Smooth muscle cell (in vitro differentiated cells): ENCODE results near the gene PDE8B. TPM values are rescaled to one million over a fixed set of nuclear protein-coding genes. Genes with fewer than 3 reads are reported as not detected.

Source experiments
- DNase-seq: peaks from one replicate; lab custom pipeline; 2025; ENCODE audit not compliant: unreplicated experiment; lab: John Stamatoyannopoulos, UW
- H2AFZ ChIP-seq: fragments of 200-600 bp; sonication (generic); 2 replicates; pipeline ENCODE4 v1.6.0; 2016; ENCODE audit warnings: antibody characterized with exemption, low read depth, mild to moderate bottlenecking
- H3F3A ChIP-seq: fragments of 200-600 bp; sonication (generic); 2 replicates; pipeline ENCODE4 v1.6.0; 2017; ENCODE audit warnings: antibody characterized with exemption, low read depth
- H3K27ac ChIP-seq: fragments of 200-600 bp; sonication (generic); 2 replicates; pipeline ENCODE4 v1.5.1; 2016; ENCODE audit warnings: low read depth, mild to moderate bottlenecking
- H3K27me3 ChIP-seq: fragments of 200-600 bp; sonication (generic); 2 replicates; pipeline ENCODE4 v1.6.1; 2016; ENCODE audit warnings: low read depth, mild to moderate bottlenecking
- H3K36me3 ChIP-seq: fragments of 200-600 bp; sonication (generic); 2 replicates; pipeline ENCODE4 v1.5.1; 2016; ENCODE audit warnings: low read depth
- H3K4me1 ChIP-seq: fragments of 200-600 bp; sonication (generic); 2 replicates; pipeline ENCODE4 v1.5.1; 2016; ENCODE audit warnings: low read depth
- H3K4me2 ChIP-seq: fragments of 200-600 bp; sonication (generic); 2 replicates; pipeline ENCODE4 v1.6.0; 2016; ENCODE audit warnings: mild to moderate bottlenecking
- H3K4me3 ChIP-seq: fragments of 200-600 bp; sonication (generic); 2 replicates; pipeline ENCODE4 v1.5.1; 2016; ENCODE audit warnings: mild to moderate bottlenecking
- H3K79me2 ChIP-seq: fragments of 200-600 bp; sonication (generic); 2 replicates; pipeline ENCODE4 v1.6.0; 2016; ENCODE audit warnings: low read depth, mild to moderate bottlenecking
- H3K9ac ChIP-seq: fragments of 200-600 bp; sonication (generic); 2 replicates; pipeline ENCODE4 v1.6.0; 2016; ENCODE audit warnings: low read depth
- H3K9me3 ChIP-seq: fragments of 200-600 bp; sonication (generic); replicated peaks from 2 replicates; pipeline ENCODE4 v1.5.1; 2016; ENCODE audit warnings: low read depth
- H4K20me1 ChIP-seq: fragments of 200-600 bp; sonication (generic); 2 replicates; pipeline ENCODE4 v1.6.0; 2016; ENCODE audit warnings: low read depth
- CTCF ChIP-seq: fragments of 200-600 bp; sonication (generic); IDR thresholded peaks from 2 replicates; pipeline ENCODE4 v1.5.1; 2017; ENCODE audit warnings: borderline replicate concordance, mild to moderate bottlenecking, antibody characterized with exemption; ENCODE audit not compliant: insufficient read depth, poor library complexity, severe bottlenecking
- WGBS: methylation state at CpG from one replicate; pipeline ENCODE4 v1.1.7; 2016; ENCODE audit warnings: low lambda C conversion rate; 5-methylcytosine and 5-hydroxymethylcytosine counted together
- polyA plus RNA-seq: library from polyadenylated mRNA; unstranded; fragments of >200 nt; fragmentation: Nextera tagmentation; extraction: Ambion mirVana; gene quantifications from 2 replicates; pipeline ENCODE4 v1.2.1, GENCODE V29; 2016
- total RNA-seq: library from RNA; depleted of rRNA; stranded (reverse); fragments of >200 nt; gene quantifications from 2 replicates; pipeline ENCODE4 v1.2.3, GENCODE V29; 2014

PDE8B gene
- total and polyA plus RNA-seq, 2 experiments from 2014 or later = 0.13 to 0.18 TPM

- TF ChIP-seq CTCF = no peak
- H3K9me3 ChIP-seq = no peaks in the 10 kb centered on the region
- H3K4me1 ChIP-seq = no peaks in the 10 kb centered on the region
- H3K9ac ChIP-seq = no peak overlapping the region
- 86% methylated on average over 3 of the region's 3 CpGs for WGBS
- H3K4me2 ChIP-seq = no peak overlapping the region
- no peaks in the 10 kb centered on the region for H3K79me2 ChIP-seq
- H3K36me3 ChIP-seq = no peaks in the 10 kb centered on the region
- H3K27ac ChIP-seq = no peak overlapping the region
- DNase-seq = no peak
- no peak overlapping the region for H2AFZ ChIP-seq
- no peaks in the 10 kb centered on the region for H4K20me1 ChIP-seq
- no peak overlapping the region for H3K4me3 ChIP-seq
- H3F3A ChIP-seq = no peaks in the 10 kb centered on the region
- H3K27me3 ChIP-seq = no peaks in the 10 kb centered on the region
These were observed 69.6 kb downstream of the PDE8B start for GRCh38 chr5:77280036-77280435.

- TF ChIP-seq CTCF = no peak
- Histone ChIP-seq H3K36me3 (no peaks in the 10 kb centered on the region), H3K79me2 (no peaks in the 10 kb centered on the region), H3K9me3 (no peaks in the 10 kb centered on the region), H3F3A (no peaks in the 10 kb centered on the region), H3K4me1 (no peaks in the 10 kb centered on the region), H3K4me2 (no peak overlapping the region), H3K4me3 (no peak overlapping the region), H3K27me3 (no peaks in the 10 kb centered on the region), H4K20me1 (no peaks in the 10 kb centered on the region), H2AFZ (no peak overlapping the region), H3K9ac (no peak overlapping the region), H3K27ac (no peak overlapping the region)
- no peak for DNase-seq
- 90% methylated on average over 3 of the region's 3 CpGs for WGBS
These were observed 71.5 kb downstream of the PDE8B start for GRCh38 chr5:77281969-77282336.

DNA sequence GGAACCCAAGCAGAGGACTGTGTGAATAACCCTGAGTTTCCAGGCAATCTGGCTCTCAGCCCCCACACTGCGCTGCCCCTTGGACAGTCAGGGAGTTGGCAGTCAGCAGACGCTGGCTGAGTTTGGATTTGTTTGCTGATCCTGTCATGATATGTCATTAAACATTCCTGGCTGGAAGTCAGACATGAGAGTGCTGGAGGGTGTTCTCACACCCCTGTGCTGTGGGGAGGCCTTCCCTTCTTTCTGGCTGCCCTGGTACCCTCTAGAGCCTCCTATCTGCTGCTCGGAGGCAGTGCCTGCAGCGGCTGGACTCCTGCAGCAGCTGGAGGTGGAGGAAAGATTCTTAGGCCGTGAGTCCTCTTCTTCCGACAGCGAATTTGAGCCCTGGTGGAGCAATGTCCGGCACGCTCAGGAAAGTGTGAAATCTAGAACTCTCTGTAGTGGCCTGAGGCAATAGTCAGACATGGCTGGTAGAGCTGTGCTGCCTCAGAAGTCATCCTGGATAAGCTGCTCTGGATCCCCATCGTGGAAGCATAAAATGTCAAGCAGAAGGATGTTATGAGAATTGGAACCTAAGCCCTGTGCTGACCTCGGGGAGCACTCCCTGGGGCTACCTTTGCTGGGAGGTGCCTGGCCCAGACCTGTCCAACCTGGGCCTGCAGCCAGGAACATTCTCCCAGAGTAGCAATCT, 72.0 kb downstream of the PDE8B start:
- Histone ChIP-seq H3K9me3 (no peaks in the 10 kb centered on the region), H4K20me1 (no peaks in the 10 kb centered on the region), H3K9ac (no peak overlapping the region), H3K4me1 (no peaks in the 10 kb centered on the region), H3K79me2 (no peaks in the 10 kb centered on the region), H3F3A (no peaks in the 10 kb centered on the region), H3K4me2 (no peak overlapping the region), H3K4me3 (no peak overlapping the region), H2AFZ (no peak overlapping the region), H3K36me3 (no peaks in the 10 kb centered on the region), H3K27ac (no peak overlapping the region), H3K27me3 (no peaks in the 10 kb centered on the region)
- 65% methylated on average over 11 of the region's 11 CpGs for WGBS
- DNase-seq = no peak
- no peak for TF ChIP-seq CTCF

DNA sequence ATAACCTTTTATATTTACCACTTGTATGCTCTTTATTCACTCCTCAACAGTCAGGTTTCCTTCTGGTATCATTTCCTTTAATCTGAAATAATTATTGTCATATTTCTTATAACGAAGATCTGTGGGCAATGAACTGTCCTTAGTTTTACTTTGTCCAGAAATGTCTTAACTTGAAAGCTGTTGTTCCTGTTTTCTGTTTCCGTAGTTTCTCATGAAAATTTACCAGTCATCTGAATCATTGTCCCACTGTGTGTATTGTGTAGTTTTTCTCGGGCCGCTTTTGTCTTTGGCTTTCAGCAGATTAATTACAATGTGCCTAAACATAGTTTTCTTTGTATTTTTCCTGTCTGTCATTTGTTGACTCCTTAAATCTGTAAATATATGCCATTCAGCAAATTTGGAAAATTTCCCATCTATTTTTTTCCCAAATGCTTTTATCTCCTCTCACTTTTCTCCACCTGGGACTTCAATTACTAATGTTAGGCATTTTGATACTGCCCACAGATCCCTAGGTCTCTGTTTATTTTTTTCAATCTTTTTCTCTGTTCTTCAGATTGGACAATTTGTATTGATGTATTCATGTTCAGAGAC, 74.9 kb downstream of the PDE8B start:
- 85% methylated on average over 4 of the region's 4 CpGs for WGBS
- H4K20me1 ChIP-seq = no peaks in the 10 kb centered on the region

More for the DNA sequence above, 74.9 kb downstream of the PDE8B start:
- no peaks in the 10 kb centered on the region for H3F3A ChIP-seq
- H3K4me2 ChIP-seq = no peak overlapping the region
- no peak overlapping the region for H3K4me3 ChIP-seq
- no peaks in the 10 kb centered on the region for H3K27me3 ChIP-seq
- no peaks in the 10 kb centered on the region for H3K79me2 ChIP-seq
- no peak for TF ChIP-seq CTCF
- DNase-seq = no peak
- H3K27ac ChIP-seq = no peak overlapping the region
- H3K9ac ChIP-seq = no peak overlapping the region
- no peaks in the 10 kb centered on the region for H3K4me1 ChIP-seq
- no peaks in the 10 kb centered on the region for H3K9me3 ChIP-seq
- H3K36me3 ChIP-seq = no peaks in the 10 kb centered on the region
- H2AFZ ChIP-seq = no peak overlapping the region
